Upper lobe of left lung (tissue), 4 donors: Measurements from ENCODE around the gene MAML2.

Experiments
- POLR2AphosphoS5 ChIP-seq, 2 donors: sonication (generic); formaldehyde crosslinking; IDR thresholded peaks; one replicate each; pipeline ENCODE4 v1.5.1; 2017; ENCODE audit warnings: antibody characterized with exemption in 2 of 2
- TF ChIP-seq, protein P1 (sequence below), 6 experiments: fragments of 450-650 bp in 4 of 6; fragments of 200-600 bp in 2 of 6; sonication (generic) in 2 of 6; IDR thresholded peaks; one replicate each; pipeline ENCODE4 v1.5.1; 2016 to 2019; ENCODE audit warnings: antibody characterized with exemption in 6 of 6

DNA sequence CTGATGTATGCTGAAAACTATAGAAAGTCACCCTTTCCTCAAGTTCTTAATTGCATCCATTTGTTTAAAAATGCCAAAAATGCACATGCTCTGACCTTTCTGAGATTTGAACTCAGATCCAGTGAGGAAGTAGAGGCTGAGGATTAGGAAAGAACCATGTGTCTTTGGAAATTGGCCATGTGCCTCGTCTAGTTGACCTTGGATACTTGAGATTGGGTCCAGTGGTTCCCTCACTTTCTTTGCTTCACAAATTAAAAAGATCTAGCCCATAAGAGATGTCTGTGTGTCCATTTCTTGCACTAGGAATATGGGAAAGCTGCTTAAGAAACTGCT lies 128.3 kb downstream of the MAML2 start:
- TF ChIP-seq, protein P1, sequence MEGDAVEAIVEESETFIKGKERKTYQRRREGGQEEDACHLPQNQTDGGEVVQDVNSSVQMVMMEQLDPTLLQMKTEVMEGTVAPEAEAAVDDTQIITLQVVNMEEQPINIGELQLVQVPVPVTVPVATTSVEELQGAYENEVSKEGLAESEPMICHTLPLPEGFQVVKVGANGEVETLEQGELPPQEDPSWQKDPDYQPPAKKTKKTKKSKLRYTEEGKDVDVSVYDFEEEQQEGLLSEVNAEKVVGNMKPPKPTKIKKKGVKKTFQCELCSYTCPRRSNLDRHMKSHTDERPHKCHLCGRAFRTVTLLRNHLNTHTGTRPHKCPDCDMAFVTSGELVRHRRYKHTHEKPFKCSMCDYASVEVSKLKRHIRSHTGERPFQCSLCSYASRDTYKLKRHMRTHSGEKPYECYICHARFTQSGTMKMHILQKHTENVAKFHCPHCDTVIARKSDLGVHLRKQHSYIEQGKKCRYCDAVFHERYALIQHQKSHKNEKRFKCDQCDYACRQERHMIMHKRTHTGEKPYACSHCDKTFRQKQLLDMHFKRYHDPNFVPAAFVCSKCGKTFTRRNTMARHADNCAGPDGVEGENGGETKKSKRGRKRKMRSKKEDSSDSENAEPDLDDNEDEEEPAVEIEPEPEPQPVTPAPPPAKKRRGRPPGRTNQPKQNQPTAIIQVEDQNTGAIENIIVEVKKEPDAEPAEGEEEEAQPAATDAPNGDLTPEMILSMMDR (IDR thresholded peaks at IDR 0.05) = no peak
- TF ChIP-seq POLR2AphosphoS5 (IDR thresholded peaks at IDR 0.05) = no peak
